HCT116 (cell line): Measurements from ENCODE around the gene INMT. TPM values are rescaled to one million over a fixed set of nuclear protein-coding genes. Genes with fewer than 3 reads are reported as not detected.

Source experiments
- ATAC-seq: fragments of 200-7000 bp; cut with Tn5 transposase; 2 replicates; pipeline ENCODE4 v1.9.1; 2020; ENCODE audit warnings: mild to moderate bottlenecking, moderate library complexity
- BruUV-seq: library from RNA; stranded (reverse); fragments of 400-500 nt; replicated peaks from 2 replicates; lab custom pipeline; 2021; lab: Mats Ljungman, UMichigan
- CTCF ChIA-PET: fragments of 300-600 bp; sonication (Branson Sonifier 250); formaldehyde crosslinking; loops from one replicate; lab custom pipeline; 2021; ENCODE audit warnings: antibody characterized with exemption; lab: Charles Lee
- POLR2A ChIA-PET: fragments of 300-600, 350-600 bp; sonication (Branson Sonifier 250); formaldehyde crosslinking; loops from one replicate; lab custom pipeline; 2021; ENCODE audit warnings: antibody characterized with exemption; lab: Charles Lee
- RAD21 ChIA-PET, 2 experiments: fragments of 300-600 bp; sonication (Branson Sonifier 250); formaldehyde crosslinking; loops; one replicate each; lab custom pipeline; 2023; ENCODE audit warnings: low total read pairs in 2 of 2; ENCODE audit not compliant: uncharacterized antibody in 2 of 2, unreplicated experiment in 2 of 2, low non-redundant PET in 1 of 2; lab: Charles Lee
- DNase-seq: peaks from one replicate; pipeline ENCODE4 v3.0.0-alpha.2; 2010; ENCODE audit warnings: low read depth, low spot score
- H2AFZ ChIP-seq: fragments of 200-600 bp; shearing (Covaris generic), sonication (generic); 2 replicates; pipeline ENCODE4 v1.6.1; 2017; ENCODE audit warnings: low read depth, mixed run types, mixed read lengths, antibody characterized with exemption, low read length; ENCODE audit not compliant: poor library complexity, severe bottlenecking
- H3K27ac ChIP-seq: 2 replicates; pipeline ENCODE4 v1.5.1; 2012; ENCODE audit warnings: low read depth, low read length
- H3K27me3 ChIP-seq: fragments of 200-600 bp; sonication (generic); 2 replicates; pipeline ENCODE4 v1.6.1; 2016; ENCODE audit warnings: mixed run types, low read length, mixed read lengths; ENCODE audit not compliant: insufficient read depth
- H3K36me3 ChIP-seq, 2 experiments: fragments of 200-500 bp in 1 of 2; fragments of 200-600 bp in 1 of 2; sonication (Bioruptor generic) in 1 of 2; sonication (generic) in 1 of 2; 2 replicates each; pipeline versions ENCODE4 v1.5.1 to v1.6.1; 2014 to 2016; ENCODE audit warnings: low read length in 2 of 2, inconsistent platforms in 1 of 2, mixed read lengths in 1 of 2, mixed run types in 1 of 2; ENCODE audit not compliant: insufficient read depth in 2 of 2, control insufficient read depth in 1 of 2
- H3K4me1 ChIP-seq, 2 experiments: fragments of 200-600 bp in 1 of 2; sonication (generic) in 1 of 2; 2 replicates each; pipeline versions ENCODE4 v1.5.1 to v1.6.1; 2012 to 2017; ENCODE audit warnings: low read length in 2 of 2, inconsistent platforms in 1 of 2, mild to moderate bottlenecking in 1 of 2, mixed read lengths in 1 of 2, mixed run types in 1 of 2, moderate library complexity in 1 of 2; ENCODE audit not compliant: insufficient read depth in 2 of 2, control insufficient read depth in 1 of 2
- H3K4me2 ChIP-seq: fragments of 200-600 bp; sonication (generic); 2 replicates; pipeline ENCODE4 v1.6.1; 2017; ENCODE audit warnings: mixed run types, low read length, mixed read lengths
- H3K4me3 ChIP-seq, 2 experiments: fragments of 200-600 bp in 1 of 2; sonication (generic) in 1 of 2; replicated peaks in 1 of 2; 2 replicates each; pipeline ENCODE4 v1.5.1; 2011 to 2016; ENCODE audit warnings: low read length in 2 of 2, control low read depth in 1 of 2, low read depth in 1 of 2, mild to moderate bottlenecking in 1 of 2, mixed read lengths in 1 of 2, mixed run types in 1 of 2
- H3K79me2 ChIP-seq: fragments of 200-600 bp; sonication (generic); 2 replicates; pipeline ENCODE4 v1.6.1; 2017; ENCODE audit warnings: mild to moderate bottlenecking, mixed run types, low read length, moderate library complexity, mixed read lengths; ENCODE audit not compliant: insufficient read depth
- H3K9ac ChIP-seq: fragments of 200-600 bp; sonication (generic); 2 replicates; pipeline ENCODE4 v1.6.1; 2016; ENCODE audit warnings: low read length, mixed read lengths
- H3K9me2 ChIP-seq: fragments of 200-600 bp; sonication (generic), shearing (Covaris generic); 2 replicates; pipeline ENCODE4 v1.6.1; 2017; ENCODE audit warnings: mixed run types, mild to moderate bottlenecking, moderate library complexity; ENCODE audit not compliant: insufficient read depth
- H3K9me3 ChIP-seq, 2 experiments: fragments of 200-500 bp in 1 of 2; fragments of 200-600 bp in 1 of 2; sonication (Bioruptor generic) in 1 of 2; sonication (generic) in 1 of 2; 2 replicates each; pipeline ENCODE4 v1.6.1; 2014 to 2017; ENCODE audit warnings: low read length in 2 of 2, mixed read lengths in 2 of 2, inconsistent platforms in 1 of 2, low read depth in 1 of 2, mild to moderate bottlenecking in 1 of 2, mixed run types in 1 of 2, moderate library complexity in 1 of 2; ENCODE audit not compliant: control insufficient read depth in 1 of 2, insufficient read depth in 1 of 2
- H4K20me1 ChIP-seq: fragments of 200-600 bp; sonication (generic), shearing (Covaris generic); 2 replicates; pipeline ENCODE4 v1.6.1; 2017; ENCODE audit warnings: mixed run types, mild to moderate bottlenecking, moderate library complexity; ENCODE audit not compliant: insufficient read depth
- CBX3 ChIP-seq: IDR thresholded peaks from 2 replicates; pipeline ENCODE4 v1.6.1; 2012; ENCODE audit warnings: low read depth
- CEBPB ChIP-seq: IDR thresholded peaks from 2 replicates; pipeline ENCODE4 v1.6.1; 2012; ENCODE audit warnings: low read depth
- EZH2 ChIP-seq: fragments of 200-600 bp; sonication (generic); IDR thresholded peaks from 2 replicates; pipeline ENCODE4 v1.6.1; 2017; ENCODE audit warnings: antibody characterized with exemption, mixed run types
- EZH2phosphoT487 ChIP-seq: fragments of 200-600 bp; IDR thresholded peaks from 2 replicates; pipeline ENCODE4 v1.6.1; 2018; ENCODE audit warnings: antibody characterized with exemption, borderline replicate concordance
- JUND ChIP-seq: IDR thresholded peaks from 2 replicates; pipeline ENCODE4 v1.6.1; 2012
- POLR2A ChIP-seq: IDR thresholded peaks from 2 replicates; pipeline ENCODE4 v1.7.0; 2011; ENCODE audit warnings: borderline replicate concordance; ENCODE audit not compliant: insufficient read depth, insufficient read length; ENCODE audit errors: extremely low read depth
- SIN3A ChIP-seq: IDR thresholded peaks from 2 replicates; pipeline ENCODE4 v1.6.1; 2012; ENCODE audit warnings: low read depth
- YY1 ChIP-seq: IDR thresholded peaks from 2 replicates; pipeline ENCODE4 v1.6.1; 2011; ENCODE audit warnings: low read length, low read depth, moderate library complexity, mild to moderate bottlenecking; ENCODE audit not compliant: insufficient replicate concordance; ENCODE audit errors: extremely low read depth
- ZFX ChIP-seq: fragments of 450-650 bp; IDR thresholded peaks from 2 replicates; pipeline ENCODE4 v1.6.1; 2017
- intact Hi-C: fragments of 100-400 bp; cut with micrococcal nuclease; formaldehyde crosslinking; loops from 2 replicates; pipeline ENCODE4 v1.10.0; 2022
- total RNA-seq: library from RNA; stranded (reverse); gene quantifications from one replicate; pipeline ENCODE4 v1.2.1, GENCODE V29; 2021; ENCODE audit not compliant: unreplicated experiment
- TF ChIP-seq, protein P1 (sequence below): IDR thresholded peaks from 2 replicates; pipeline ENCODE4 v1.6.1; 2012; ENCODE audit warnings: low read depth
- TF ChIP-seq, protein P2 (sequence below): IDR thresholded peaks from 2 replicates; pipeline ENCODE4 v1.6.1; 2012

The INMT gene
- total RNA-seq, 1 experiment from 2014 or later, result 0.32 TPM

DNA sequence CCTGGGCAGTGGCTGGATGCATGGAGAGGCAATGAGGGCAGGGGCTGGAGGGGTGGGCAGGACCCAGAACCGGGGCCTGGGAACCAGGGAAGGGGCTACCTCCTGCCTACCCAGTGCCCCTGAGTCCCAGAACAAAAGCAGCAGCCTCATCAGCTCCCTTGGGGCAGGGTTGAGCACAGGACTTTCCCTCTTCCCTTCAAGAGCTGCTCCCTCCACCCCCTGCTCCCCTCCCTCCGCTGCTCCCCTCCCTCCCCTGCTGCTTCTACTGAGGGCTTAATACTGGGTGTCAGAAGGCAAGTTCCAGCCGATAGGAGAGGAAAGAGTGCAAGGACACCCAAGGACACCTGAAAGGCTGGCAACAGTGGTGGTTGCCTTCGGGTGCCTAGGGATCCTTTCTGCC is 28.2 kb upstream of the INMT start (continued):
- TF ChIP-seq, protein P1, sequence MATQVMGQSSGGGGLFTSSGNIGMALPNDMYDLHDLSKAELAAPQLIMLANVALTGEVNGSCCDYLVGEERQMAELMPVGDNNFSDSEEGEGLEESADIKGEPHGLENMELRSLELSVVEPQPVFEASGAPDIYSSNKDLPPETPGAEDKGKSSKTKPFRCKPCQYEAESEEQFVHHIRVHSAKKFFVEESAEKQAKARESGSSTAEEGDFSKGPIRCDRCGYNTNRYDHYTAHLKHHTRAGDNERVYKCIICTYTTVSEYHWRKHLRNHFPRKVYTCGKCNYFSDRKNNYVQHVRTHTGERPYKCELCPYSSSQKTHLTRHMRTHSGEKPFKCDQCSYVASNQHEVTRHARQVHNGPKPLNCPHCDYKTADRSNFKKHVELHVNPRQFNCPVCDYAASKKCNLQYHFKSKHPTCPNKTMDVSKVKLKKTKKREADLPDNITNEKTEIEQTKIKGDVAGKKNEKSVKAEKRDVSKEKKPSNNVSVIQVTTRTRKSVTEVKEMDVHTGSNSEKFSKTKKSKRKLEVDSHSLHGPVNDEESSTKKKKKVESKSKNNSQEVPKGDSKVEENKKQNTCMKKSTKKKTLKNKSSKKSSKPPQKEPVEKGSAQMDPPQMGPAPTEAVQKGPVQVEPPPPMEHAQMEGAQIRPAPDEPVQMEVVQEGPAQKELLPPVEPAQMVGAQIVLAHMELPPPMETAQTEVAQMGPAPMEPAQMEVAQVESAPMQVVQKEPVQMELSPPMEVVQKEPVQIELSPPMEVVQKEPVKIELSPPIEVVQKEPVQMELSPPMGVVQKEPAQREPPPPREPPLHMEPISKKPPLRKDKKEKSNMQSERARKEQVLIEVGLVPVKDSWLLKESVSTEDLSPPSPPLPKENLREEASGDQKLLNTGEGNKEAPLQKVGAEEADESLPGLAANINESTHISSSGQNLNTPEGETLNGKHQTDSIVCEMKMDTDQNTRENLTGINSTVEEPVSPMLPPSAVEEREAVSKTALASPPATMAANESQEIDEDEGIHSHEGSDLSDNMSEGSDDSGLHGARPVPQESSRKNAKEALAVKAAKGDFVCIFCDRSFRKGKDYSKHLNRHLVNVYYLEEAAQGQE, result no peak
- no peak for TF ChIP-seq EZH2

DNA sequence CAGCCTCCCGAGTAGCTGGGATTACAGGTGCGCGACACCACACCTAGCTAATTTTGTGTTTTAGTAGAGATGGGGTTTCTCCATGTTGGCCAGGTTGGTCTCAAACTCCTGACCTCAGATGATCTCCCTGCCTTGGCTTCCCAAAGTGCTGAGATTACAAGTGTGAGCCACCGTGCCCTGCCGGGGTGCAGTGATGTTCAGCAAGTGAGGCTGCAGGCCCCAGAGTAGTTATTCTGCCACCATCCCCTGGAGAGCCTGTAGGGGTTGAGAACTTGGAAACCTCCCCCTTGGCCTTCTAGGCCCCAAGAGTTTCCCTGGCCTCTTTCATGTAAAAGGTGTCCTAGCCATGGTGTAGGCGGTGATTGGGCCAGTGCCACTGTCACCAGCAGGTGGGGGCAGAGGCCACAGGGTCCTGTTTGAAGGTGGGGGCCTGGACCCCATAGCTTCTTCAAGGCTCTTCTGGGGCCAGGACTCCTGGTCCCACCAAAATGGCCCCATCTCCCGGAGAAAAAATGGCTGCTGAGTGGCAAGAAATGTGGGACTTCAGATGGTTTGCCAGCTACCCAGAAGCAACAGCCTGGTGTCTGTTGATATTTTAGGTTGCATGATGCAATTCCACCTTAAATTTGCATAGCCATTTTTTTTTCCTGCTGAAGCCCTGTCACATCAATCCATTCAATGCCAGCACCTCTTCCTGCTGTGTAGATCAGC is 25.5 kb upstream of the INMT start:
- no peaks in the 10 kb centered on the region for H4K20me1 ChIP-seq
- DNase-seq (no peak), ATAC-seq (no peak)
- no peaks in the 10 kb centered on the region for H3K79me2 ChIP-seq
- ChIA-PET RAD21 (interaction anchor here in 1 of 2 experiments (0.7 kb wide), 1 partner anchor 476 kb away, joined by 3 read pairs; no protein-coding TSS in a partner anchor), POLR2A (no interaction called here), CTCF (no interaction called here)
- peaks cover 6% of the 10 kb centered on the region; the same call in 1 of the 2 replicates for H3K27me3 ChIP-seq
- TF ChIP-seq EZH2, result no peak
- no peak for TF ChIP-seq EZH2phosphoT487
- TF ChIP-seq CBX3, result no peak
- TF ChIP-seq CEBPB, result no peak
- no peak for TF ChIP-seq YY1
- TF ChIP-seq POLR2A, result no peak
- TF ChIP-seq SIN3A, result no peak
- TF ChIP-seq JUND, result no peak
- TF ChIP-seq, protein P2, sequence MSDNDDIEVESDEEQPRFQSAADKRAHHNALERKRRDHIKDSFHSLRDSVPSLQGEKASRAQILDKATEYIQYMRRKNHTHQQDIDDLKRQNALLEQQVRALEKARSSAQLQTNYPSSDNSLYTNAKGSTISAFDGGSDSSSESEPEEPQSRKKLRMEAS, result no peak
- no peak for TF ChIP-seq ZFX
- H3K9me2 ChIP-seq, result no peaks in the 10 kb centered on the region
- H2AFZ ChIP-seq, result no peak overlapping the region
- no peaks in the 10 kb centered on the region for H3K36me3 ChIP-seq
- H3K9ac ChIP-seq, result no peak overlapping the region
- intact Hi-C loops, result no loop called here
- H3K4me2 ChIP-seq, result no peak overlapping the region
- no peaks in the 10 kb centered on the region for H3K4me1 ChIP-seq
- no TSS peak for BruUV-seq
- H3K27ac ChIP-seq, result no peak overlapping the region
- H3K4me3 ChIP-seq, result no peak overlapping the region
- H3K9me3 ChIP-seq, result no peaks in the 10 kb centered on the region
